ENCODE results near the gene GTSF1L. TPM values are rescaled to one million over a fixed set of nuclear protein-coding genes. Genes with fewer than 3 reads are reported as not detected.
A peak's percentile ranks its signal among the peaks of the same experiment; 100 is the strongest.

GTSF1L gene
- polyA plus RNA-seq, 1 experiment, result not detected

GRCh38 chr20:43752561-43753301 lies 25.9 kb upstream of the GTSF1L start:
- POLR2A ChIA-PET, result interaction anchor here (0.6 kb wide), 1 partner anchor 326 kb away, joined by 3 read pairs; no protein-coding TSS in a partner anchor
- peak; percentile 73 for DNase-seq (ENCODE audit: low read depth)
- TF ChIP-seq CTCF (IDR thresholded peaks at IDR 0.05; ENCODE audit: insufficient read depth, low read depth, low read length), result no peak
- CTCF ChIA-PET, result interaction anchor here (3.1 to 6.3 kb wide), 3 partner anchors 15 to 327 kb away, joined by 15 to 140 read pairs (median 29); no protein-coding TSS in a partner anchor
- H3K27me3 ChIP-seq (ENCODE audit: control insufficient read depth, insufficient read depth, low read length), result no peaks in the 10 kb centered on the region
- no peaks in the 10 kb centered on the region for H3K36me3 ChIP-seq (ENCODE audit: control insufficient read depth, insufficient read depth, low read length)
- no peak overlapping the region for H3K4me3 ChIP-seq (ENCODE audit: low read depth, low read length)

- ChIA-PET POLR2A (no interaction called here), CTCF (interaction anchor here (0.9 to 6.3 kb wide), 4 partner anchors 16 to 328 kb away, joined by 3 to 140 read pairs (median 22); no protein-coding TSS in a partner anchor)
- DNase-seq (ENCODE audit: low read depth), result no peak
- TF ChIP-seq CTCF (IDR thresholded peaks at IDR 0.05; ENCODE audit: insufficient read depth, low read depth, low read length), result no peak
- H3K4me3 ChIP-seq (ENCODE audit: low read depth, low read length), result no peak overlapping the region
- no peaks in the 10 kb centered on the region for H3K27me3 ChIP-seq (ENCODE audit: control insufficient read depth, insufficient read depth, low read length)
- H3K36me3 ChIP-seq (ENCODE audit: control insufficient read depth, insufficient read depth, low read length), result no peaks in the 10 kb centered on the region
Measured at GRCh38 chr20:43752051-43752360, 25.2 kb upstream of the GTSF1L start.

- DNase-seq (ENCODE audit: low read depth), result peak; percentile 29
- H3K27me3 ChIP-seq (ENCODE audit: control insufficient read depth, insufficient read depth, low read length), result no peaks in the 10 kb centered on the region
- ChIA-PET POLR2A (no interaction called here), CTCF (interaction anchor here (0.6 to 6.3 kb wide), 13 partner anchors 16 to 348 kb away, joined by 3 to 140 read pairs (median 10); no protein-coding TSS in a partner anchor)
- TF ChIP-seq CTCF (IDR thresholded peaks at IDR 0.05; ENCODE audit: insufficient read depth, low read depth, low read length), result no peak
- H3K4me3 ChIP-seq (ENCODE audit: low read depth, low read length), result no peak overlapping the region
- no peaks in the 10 kb centered on the region for H3K36me3 ChIP-seq (ENCODE audit: control insufficient read depth, insufficient read depth, low read length)
Measured at GRCh38 chr20:43751167-43752050, 24.6 kb upstream of the GTSF1L start.

GRCh38 chr20:43750774-43751166 lies 24.0 kb upstream of the GTSF1L start:
- CTCF ChIA-PET, result interaction anchor here (0.6 to 6.3 kb wide), 17 partner anchors 12 to 359 kb away, joined by 3 to 140 read pairs (median 8); no protein-coding TSS in a partner anchor
- DNase-seq (ENCODE audit: low read depth), result no peak

More at GRCh38 chr20:43750774-43751166, 24.0 kb upstream of the GTSF1L start:
- no peaks in the 10 kb centered on the region for H3K27me3 ChIP-seq (ENCODE audit: control insufficient read depth, insufficient read depth, low read length)
- POLR2A ChIA-PET, result no interaction called here
- H3K4me3 ChIP-seq (ENCODE audit: low read depth, low read length), result no peak overlapping the region
- H3K36me3 ChIP-seq (ENCODE audit: control insufficient read depth, insufficient read depth, low read length), result no peaks in the 10 kb centered on the region
- TF ChIP-seq CTCF (IDR thresholded peaks at IDR 0.05; ENCODE audit: insufficient read depth, low read depth, low read length), result no peak

All from BJ (cell line).